Measurements from ENCODE around the gene BCL6B.
"Not testable (repeated sequence)": the region's sequence is repeated elsewhere in the genome, so short reads cannot be mapped to it uniquely, and the experiment has no call there.

Gene BCL6B, protein sequence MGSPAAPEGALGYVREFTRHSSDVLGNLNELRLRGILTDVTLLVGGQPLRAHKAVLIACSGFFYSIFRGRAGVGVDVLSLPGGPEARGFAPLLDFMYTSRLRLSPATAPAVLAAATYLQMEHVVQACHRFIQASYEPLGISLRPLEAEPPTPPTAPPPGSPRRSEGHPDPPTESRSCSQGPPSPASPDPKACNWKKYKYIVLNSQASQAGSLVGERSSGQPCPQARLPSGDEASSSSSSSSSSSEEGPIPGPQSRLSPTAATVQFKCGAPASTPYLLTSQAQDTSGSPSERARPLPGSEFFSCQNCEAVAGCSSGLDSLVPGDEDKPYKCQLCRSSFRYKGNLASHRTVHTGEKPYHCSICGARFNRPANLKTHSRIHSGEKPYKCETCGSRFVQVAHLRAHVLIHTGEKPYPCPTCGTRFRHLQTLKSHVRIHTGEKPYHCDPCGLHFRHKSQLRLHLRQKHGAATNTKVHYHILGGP
- 0 to 1.2 (median 0.35) reads per million in 3 donors for total RNA-seq

- H3K27ac ChIP-seq (ENCODE audit: insufficient read depth, low read length, poor library complexity, severe bottlenecking), result peak within 1 kb of the TSS; percentile 27
Measured at GRCh38 chr17:7022781-7023571, at the start of gene BCL6B. BCL6B (plus strand) TSS chr17:7023050; CDS start chr17:7023672, 622 bp downstream.

GRCh38 chr17:6979440-6979839 is 43.4 kb upstream of the BCL6B start:
- not testable (repeated sequence) for DNase-seq; H3K27me3 ChIP-seq (replicated peaks; ENCODE audit: control insufficient read depth, insufficient read depth, low read length, poor library complexity, severe bottlenecking); H3K9me3 ChIP-seq (ENCODE audit: control insufficient read depth, low read length); H3K27ac ChIP-seq (ENCODE audit: insufficient read depth, low read length, poor library complexity, severe bottlenecking); H3K4me1 ChIP-seq (ENCODE audit: control insufficient read depth, insufficient read depth, low read length, poor library complexity, severe bottlenecking); H3K4me3 ChIP-seq (ENCODE audit: insufficient read depth, low read depth, low read length, poor library complexity, severe bottlenecking); H3K36me3 ChIP-seq (ENCODE audit: control insufficient read depth, insufficient read depth, low read length)

More at GRCh38 chr17:7022781-7023571, at the start of gene BCL6B:
- no peaks in the 10 kb centered on the region for H3K9me3 ChIP-seq (ENCODE audit: control insufficient read depth, low read length)
- no peak for DNase-seq
- H3K36me3 ChIP-seq (ENCODE audit: control insufficient read depth, insufficient read depth, low read length), result no peaks in the 10 kb centered on the region
- peak within 1 kb of the TSS; percentile 44 for H3K4me3 ChIP-seq (ENCODE audit: insufficient read depth, low read depth, low read length, poor library complexity, severe bottlenecking)
- peaks cover 21% of the 10 kb centered on the region for H3K4me1 ChIP-seq (ENCODE audit: control insufficient read depth, insufficient read depth, low read length, poor library complexity, severe bottlenecking)
- H3K27me3 ChIP-seq (replicated peaks; ENCODE audit: control insufficient read depth, insufficient read depth, low read length, poor library complexity, severe bottlenecking), result no peaks in the 10 kb centered on the region

DNA sequence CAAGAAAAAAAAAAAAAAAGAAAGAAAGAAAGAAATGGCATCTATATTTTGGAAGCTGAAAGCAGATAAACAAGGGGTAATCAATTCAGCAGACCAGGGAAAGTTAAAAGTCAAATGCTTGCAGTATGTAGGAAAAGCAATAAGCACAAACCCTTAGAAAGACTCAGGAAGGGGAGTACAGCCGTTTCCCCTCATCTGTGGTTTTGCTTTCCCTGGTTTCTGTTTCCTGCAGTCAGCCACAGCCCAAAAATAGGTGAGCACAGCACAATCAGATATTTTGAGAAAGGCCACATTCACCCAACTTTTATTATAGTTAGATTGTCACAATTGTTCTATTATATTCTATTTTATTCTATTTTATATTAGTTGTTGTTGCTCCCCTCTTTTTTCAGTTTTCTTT is 41.4 kb upstream of the BCL6B start:
- H3K27me3 ChIP-seq (replicated peaks; ENCODE audit: control insufficient read depth, insufficient read depth, low read length, poor library complexity, severe bottlenecking), result no peaks in the 10 kb centered on the region
- H3K4me3 ChIP-seq (ENCODE audit: insufficient read depth, low read depth, low read length, poor library complexity, severe bottlenecking), result no peak overlapping the region
- H3K27ac ChIP-seq (ENCODE audit: insufficient read depth, low read length, poor library complexity, severe bottlenecking), result no peak overlapping the region
- DNase-seq, result no peak
- no peaks in the 10 kb centered on the region for H3K4me1 ChIP-seq (ENCODE audit: control insufficient read depth, insufficient read depth, low read length, poor library complexity, severe bottlenecking)
- H3K9me3 ChIP-seq (ENCODE audit: control insufficient read depth, low read length), result no peaks in the 10 kb centered on the region
- no peaks in the 10 kb centered on the region for H3K36me3 ChIP-seq (ENCODE audit: control insufficient read depth, insufficient read depth, low read length)

GRCh38 chr17:6985266-6985665 is 37.6 kb upstream of the BCL6B start:
- DNase-seq, result no peak
- H3K4me3 ChIP-seq (ENCODE audit: insufficient read depth, low read depth, low read length, poor library complexity, severe bottlenecking), result no peak overlapping the region
- H3K9me3 ChIP-seq (ENCODE audit: control insufficient read depth, low read length), result no peaks in the 10 kb centered on the region
- no peaks in the 10 kb centered on the region for H3K4me1 ChIP-seq (ENCODE audit: control insufficient read depth, insufficient read depth, low read length, poor library complexity, severe bottlenecking)
- H3K36me3 ChIP-seq (ENCODE audit: control insufficient read depth, insufficient read depth, low read length), result no peaks in the 10 kb centered on the region
- H3K27ac ChIP-seq (ENCODE audit: insufficient read depth, low read length, poor library complexity, severe bottlenecking), result no peak overlapping the region
- no peaks in the 10 kb centered on the region for H3K27me3 ChIP-seq (replicated peaks; ENCODE audit: control insufficient read depth, insufficient read depth, low read length, poor library complexity, severe bottlenecking)

DNA sequence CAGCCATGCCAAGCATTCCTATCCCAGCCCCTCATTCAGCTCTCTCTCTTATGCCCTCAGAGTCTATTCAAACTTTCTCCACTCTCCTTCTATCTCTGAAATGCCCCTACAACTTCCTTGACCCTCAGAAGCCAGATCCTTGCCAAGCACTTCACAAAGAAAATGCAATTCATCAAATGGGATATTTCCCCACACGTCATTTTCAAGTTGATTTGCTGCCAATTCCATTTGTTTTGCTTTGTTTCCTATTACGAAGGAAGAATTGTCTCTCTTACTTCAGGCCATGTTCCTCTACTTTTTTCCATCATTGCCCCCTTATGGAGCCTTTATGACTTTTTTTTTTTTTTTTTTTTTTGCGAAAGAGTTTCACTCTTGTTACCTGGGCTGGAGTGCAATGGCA is 36.2 kb upstream of the BCL6B start:
- DNase-seq, result no peak
- Histone ChIP-seq H3K4me1 (ENCODE audit: control insufficient read depth, insufficient read depth, low read length, poor library complexity, severe bottlenecking) (no peaks in the 10 kb centered on the region), H3K36me3 (ENCODE audit: control insufficient read depth, insufficient read depth, low read length) (no peaks in the 10 kb centered on the region), H3K27me3 (replicated peaks; ENCODE audit: control insufficient read depth, insufficient read depth, low read length, poor library complexity, severe bottlenecking) (no peaks in the 10 kb centered on the region), H3K27ac (ENCODE audit: insufficient read depth, low read length, poor library complexity, severe bottlenecking) (no peak overlapping the region), H3K9me3 (ENCODE audit: control insufficient read depth, low read length) (no peaks in the 10 kb centered on the region), H3K4me3 (ENCODE audit: insufficient read depth, low read depth, low read length, poor library complexity, severe bottlenecking) (no peak overlapping the region)

- Histone ChIP-seq H3K27me3 (replicated peaks; ENCODE audit: control insufficient read depth, insufficient read depth, low read length, poor library complexity, severe bottlenecking) (no peaks in the 10 kb centered on the region), H3K36me3 (ENCODE audit: control insufficient read depth, insufficient read depth, low read length) (no peaks in the 10 kb centered on the region), H3K27ac (ENCODE audit: insufficient read depth, low read length, poor library complexity, severe bottlenecking) (no peak overlapping the region), H3K9me3 (ENCODE audit: control insufficient read depth, low read length) (no peaks in the 10 kb centered on the region), H3K4me3 (ENCODE audit: insufficient read depth, low read depth, low read length, poor library complexity, severe bottlenecking) (no peak overlapping the region), H3K4me1 (ENCODE audit: control insufficient read depth, insufficient read depth, low read length, poor library complexity, severe bottlenecking) (no peaks in the 10 kb centered on the region)
- DNase-seq, result no peak
Measured at GRCh38 chr17:6989779-6990178, 33.1 kb upstream of the BCL6B start.

DNA sequence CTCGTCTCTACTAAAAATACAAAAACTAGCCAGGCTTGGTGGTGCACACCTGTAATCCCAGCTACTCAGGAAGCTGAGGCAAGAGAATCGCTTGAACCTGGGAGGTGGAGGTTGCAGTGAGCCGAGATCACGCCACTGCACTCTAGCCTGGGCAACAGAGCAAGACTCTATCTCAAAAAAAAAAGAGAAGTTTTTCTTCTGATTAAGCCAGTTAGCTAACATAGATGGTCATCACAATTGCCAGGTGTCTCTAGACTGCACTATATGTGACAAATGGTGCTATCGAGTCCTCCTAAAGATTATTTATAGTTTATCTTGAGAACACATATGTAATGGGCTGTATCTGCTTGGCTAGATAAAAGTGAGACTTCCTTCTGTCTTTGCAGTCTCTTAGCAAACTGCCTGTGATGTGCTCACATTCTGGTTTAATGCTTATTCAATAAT is 29.2 kb upstream of the BCL6B start:
- not testable (repeated sequence) for H3K27me3 ChIP-seq (replicated peaks; ENCODE audit: control insufficient read depth, insufficient read depth, low read length, poor library complexity, severe bottlenecking); H3K9me3 ChIP-seq (ENCODE audit: control insufficient read depth, low read length); DNase-seq; H3K4me3 ChIP-seq (ENCODE audit: insufficient read depth, low read depth, low read length, poor library complexity, severe bottlenecking); H3K4me1 ChIP-seq (ENCODE audit: control insufficient read depth, insufficient read depth, low read length, poor library complexity, severe bottlenecking); H3K27ac ChIP-seq (ENCODE audit: insufficient read depth, low read length, poor library complexity, severe bottlenecking); H3K36me3 ChIP-seq (ENCODE audit: control insufficient read depth, insufficient read depth, low read length)

DNA sequence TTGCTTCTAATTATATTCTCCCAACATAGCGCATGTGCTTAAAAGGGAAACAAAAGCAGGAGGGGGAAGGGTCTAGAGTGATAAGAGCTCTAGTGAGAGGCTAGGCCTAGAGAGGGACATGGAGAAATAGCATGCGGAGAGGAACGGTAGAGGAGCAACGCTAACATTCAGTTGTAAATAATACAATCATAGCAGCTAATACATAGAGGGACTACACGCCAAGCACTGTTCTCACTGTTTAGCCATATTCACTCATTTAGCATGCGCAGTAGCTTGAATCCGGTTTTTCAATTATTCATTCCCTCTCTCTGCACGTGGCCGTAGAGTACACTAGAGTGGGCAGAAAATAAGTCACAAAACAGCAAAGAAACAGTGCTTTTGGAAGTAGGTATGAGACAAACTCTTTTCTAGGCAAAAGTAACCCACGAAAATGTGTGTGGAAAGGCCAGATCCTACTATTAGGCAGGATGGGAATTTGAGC is 28.7 kb upstream of the BCL6B start:
- no peak overlapping the region for H3K4me3 ChIP-seq (ENCODE audit: insufficient read depth, low read depth, low read length, poor library complexity, severe bottlenecking)
- peaks cover 15% of the 10 kb centered on the region for H3K36me3 ChIP-seq (ENCODE audit: control insufficient read depth, insufficient read depth, low read length)
- DNase-seq, result no peak
- H3K27ac ChIP-seq (ENCODE audit: insufficient read depth, low read length, poor library complexity, severe bottlenecking), result no peak overlapping the region
- no peaks in the 10 kb centered on the region for H3K4me1 ChIP-seq (ENCODE audit: control insufficient read depth, insufficient read depth, low read length, poor library complexity, severe bottlenecking)
- no peaks in the 10 kb centered on the region for H3K27me3 ChIP-seq (replicated peaks; ENCODE audit: control insufficient read depth, insufficient read depth, low read length, poor library complexity, severe bottlenecking)
- no peaks in the 10 kb centered on the region for H3K9me3 ChIP-seq (ENCODE audit: control insufficient read depth, low read length)

DNA sequence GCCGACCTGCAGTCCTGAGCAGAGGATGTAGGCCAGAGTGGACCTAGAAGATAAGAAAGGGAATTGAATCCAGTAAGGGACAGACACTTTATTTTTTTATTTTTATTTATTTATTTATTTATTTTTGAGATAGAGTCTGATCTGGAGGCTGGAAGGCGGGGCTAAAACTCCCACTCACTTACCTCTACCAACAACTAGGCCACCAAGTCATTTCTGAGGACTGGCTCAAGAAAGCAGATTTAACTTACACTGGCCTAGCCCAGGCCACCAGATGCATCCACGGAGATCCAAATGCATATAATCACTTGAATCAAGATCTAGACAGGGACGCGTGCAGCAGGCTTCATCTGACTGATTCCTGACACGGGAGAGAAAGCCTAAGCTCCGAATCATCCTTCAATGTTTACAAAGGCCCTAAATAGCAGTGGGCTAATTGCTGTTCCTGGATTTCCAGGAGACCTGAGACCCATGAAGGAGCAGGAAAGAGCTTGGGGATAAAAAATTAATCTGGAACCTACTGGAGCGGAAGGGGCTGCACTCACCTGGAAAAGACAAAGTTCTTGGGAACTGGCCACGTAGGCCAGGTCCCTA is 28.1 kb upstream of the BCL6B start:
- H3K4me1 ChIP-seq (ENCODE audit: control insufficient read depth, insufficient read depth, low read length, poor library complexity, severe bottlenecking), result no peaks in the 10 kb centered on the region
- no peaks in the 10 kb centered on the region for H3K27me3 ChIP-seq (replicated peaks; ENCODE audit: control insufficient read depth, insufficient read depth, low read length, poor library complexity, severe bottlenecking)
- no peaks in the 10 kb centered on the region for H3K9me3 ChIP-seq (ENCODE audit: control insufficient read depth, low read length)
- DNase-seq, result no peak
- no peak overlapping the region for H3K4me3 ChIP-seq (ENCODE audit: insufficient read depth, low read depth, low read length, poor library complexity, severe bottlenecking)
- H3K36me3 ChIP-seq (ENCODE audit: control insufficient read depth, insufficient read depth, low read length), result peaks cover 21% of the 10 kb centered on the region
- no peak overlapping the region for H3K27ac ChIP-seq (ENCODE audit: insufficient read depth, low read length, poor library complexity, severe bottlenecking)

Measured in effector memory CD4-positive, alpha-beta T cell (primary cell).